ENCODE measurements around the gene FAM168A. TPM values are rescaled to one million over a fixed set of nuclear protein-coding genes. Genes with fewer than 3 reads are reported as not detected.

Gene FAM168A
- polyA plus RNA-seq, 1 donor (not counting 4 experiments of a cell fraction or from before 2014, with no cell fraction given), result 11.8 TPM

- H3K27ac ChIP-seq (ENCODE audit: control insufficient read depth, insufficient read depth, low read length), result no peak overlapping the region
- H2AFZ ChIP-seq (ENCODE audit: control insufficient read depth, low read length), result no peak overlapping the region
- no peaks in the 10 kb centered on the region for H3K79me2 ChIP-seq (ENCODE audit: control insufficient read depth, insufficient read depth, low read length)
- TF ChIP-seq, protein P1, sequence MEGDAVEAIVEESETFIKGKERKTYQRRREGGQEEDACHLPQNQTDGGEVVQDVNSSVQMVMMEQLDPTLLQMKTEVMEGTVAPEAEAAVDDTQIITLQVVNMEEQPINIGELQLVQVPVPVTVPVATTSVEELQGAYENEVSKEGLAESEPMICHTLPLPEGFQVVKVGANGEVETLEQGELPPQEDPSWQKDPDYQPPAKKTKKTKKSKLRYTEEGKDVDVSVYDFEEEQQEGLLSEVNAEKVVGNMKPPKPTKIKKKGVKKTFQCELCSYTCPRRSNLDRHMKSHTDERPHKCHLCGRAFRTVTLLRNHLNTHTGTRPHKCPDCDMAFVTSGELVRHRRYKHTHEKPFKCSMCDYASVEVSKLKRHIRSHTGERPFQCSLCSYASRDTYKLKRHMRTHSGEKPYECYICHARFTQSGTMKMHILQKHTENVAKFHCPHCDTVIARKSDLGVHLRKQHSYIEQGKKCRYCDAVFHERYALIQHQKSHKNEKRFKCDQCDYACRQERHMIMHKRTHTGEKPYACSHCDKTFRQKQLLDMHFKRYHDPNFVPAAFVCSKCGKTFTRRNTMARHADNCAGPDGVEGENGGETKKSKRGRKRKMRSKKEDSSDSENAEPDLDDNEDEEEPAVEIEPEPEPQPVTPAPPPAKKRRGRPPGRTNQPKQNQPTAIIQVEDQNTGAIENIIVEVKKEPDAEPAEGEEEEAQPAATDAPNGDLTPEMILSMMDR (optimal IDR thresholded peaks at IDR 0.05 in 1 of 3, IDR thresholded peaks at IDR 0.05 in 1 of 3, conservative IDR thresholded peaks at IDR 0.05 in 1 of 3; ENCODE audit: extremely low read depth in 1 of 3, insufficient read depth in 2 of 3, low read length in 3 of 3), result no peak
- TF ChIP-seq EZH2 (IDR thresholded peaks at IDR 0.05; ENCODE audit: low read length), result no peak
- no peak overlapping the region for H3K4me3 ChIP-seq (ENCODE audit: control insufficient read depth in 2 of 3, extremely low read depth in 1 of 3, insufficient read depth in 2 of 3, low read depth in 1 of 3, low read length in 3 of 3)
- H3K27me3 ChIP-seq (ENCODE audit: control insufficient read depth, extremely low read depth, insufficient read depth, low read length), result no peaks in the 10 kb centered on the region
- H3K36me3 ChIP-seq (ENCODE audit: control insufficient read depth in 2 of 2, extremely low read depth in 1 of 2, insufficient read depth in 2 of 2, low read length in 2 of 2), result no peaks in the 10 kb centered on the region
- no peaks in the 10 kb centered on the region for H3K9me3 ChIP-seq (ENCODE audit: control insufficient read depth, low read depth, low read length)
- no peak overlapping the region for H3K9ac ChIP-seq (ENCODE audit: control insufficient read depth, extremely low read depth, insufficient read depth, low read length)
- dilution Hi-C loops (cut with MboI; ENCODE audit: extremely low pct_ligation_motif_present, low sequenced_read_pairs), result no loop called here
- no peaks in the 10 kb centered on the region for H3K9me1 ChIP-seq (ENCODE audit: control insufficient read depth, extremely low read depth, insufficient read depth, low read length)
- no peaks in the 10 kb centered on the region for H4K20me1 ChIP-seq (ENCODE audit: control insufficient read depth, extremely low read depth, insufficient read depth, low read length)
- FAIRE-seq, result no peak
- H3K4me1 ChIP-seq (ENCODE audit: control insufficient read depth, extremely low read depth, insufficient read depth, low read length), result no peaks in the 10 kb centered on the region
- DNase-seq (ENCODE audit: low read depth, low spot score), result no peak
- no peak overlapping the region for H3K4me2 ChIP-seq (ENCODE audit: control insufficient read depth, extremely low read depth, insufficient read depth, low read depth, low read length)
These were observed 44.6 kb downstream of the FAM168A start for GRCh38 chr11:73553266-73553665.

- Histone ChIP-seq H3K4me1 (ENCODE audit: control insufficient read depth, extremely low read depth, insufficient read depth, low read length) (no peaks in the 10 kb centered on the region), H3K9me1 (ENCODE audit: control insufficient read depth, extremely low read depth, insufficient read depth, low read length) (no peaks in the 10 kb centered on the region), H2AFZ (ENCODE audit: control insufficient read depth, low read length) (no peak overlapping the region), H3K9me3 (ENCODE audit: control insufficient read depth, low read depth, low read length) (no peaks in the 10 kb centered on the region), H3K27ac (ENCODE audit: control insufficient read depth, insufficient read depth, low read length) (no peak overlapping the region), H3K79me2 (ENCODE audit: control insufficient read depth, insufficient read depth, low read length) (no peaks in the 10 kb centered on the region), H3K4me3 (ENCODE audit: control insufficient read depth in 2 of 3, extremely low read depth in 1 of 3, insufficient read depth in 2 of 3, low read depth in 1 of 3, low read length in 3 of 3) (no peak overlapping the region), H3K9ac (ENCODE audit: control insufficient read depth, extremely low read depth, insufficient read depth, low read length) (no peak overlapping the region), H4K20me1 (ENCODE audit: control insufficient read depth, extremely low read depth, insufficient read depth, low read length) (no peaks in the 10 kb centered on the region), H3K36me3 (ENCODE audit: control insufficient read depth in 2 of 2, extremely low read depth in 1 of 2, insufficient read depth in 2 of 2, low read length in 2 of 2) (no peaks in the 10 kb centered on the region), H3K4me2 (ENCODE audit: control insufficient read depth, extremely low read depth, insufficient read depth, low read depth, low read length) (no peak overlapping the region), H3K27me3 (ENCODE audit: control insufficient read depth, extremely low read depth, insufficient read depth, low read length) (no peaks in the 10 kb centered on the region)
- dilution Hi-C loops (cut with MboI; ENCODE audit: extremely low pct_ligation_motif_present, low sequenced_read_pairs), result no loop called here
- DNase-seq (ENCODE audit: low read depth, low spot score), result no peak
- no peak for TF ChIP-seq EZH2 (IDR thresholded peaks at IDR 0.05; ENCODE audit: low read length)
- TF ChIP-seq, protein P1 (optimal IDR thresholded peaks at IDR 0.05 in 1 of 3, IDR thresholded peaks at IDR 0.05 in 1 of 3, conservative IDR thresholded peaks at IDR 0.05 in 1 of 3; ENCODE audit: extremely low read depth in 1 of 3, insufficient read depth in 2 of 3, low read length in 3 of 3), result no peak
- FAIRE-seq, result no peak
These were observed 46.2 kb downstream of the FAM168A start for GRCh38 chr11:73551677-73552076.

All from keratinocyte (primary cell).